Measurements from ENCODE around the gene PLXNB1. TPM values are rescaled to one million over a fixed set of nuclear protein-coding genes. Genes with fewer than 3 reads are reported as not detected.

PLXNB1 gene
- total and polyA plus RNA-seq, 7 donors: 2.3 to 6.1 (median 2.5) TPM

DNA sequence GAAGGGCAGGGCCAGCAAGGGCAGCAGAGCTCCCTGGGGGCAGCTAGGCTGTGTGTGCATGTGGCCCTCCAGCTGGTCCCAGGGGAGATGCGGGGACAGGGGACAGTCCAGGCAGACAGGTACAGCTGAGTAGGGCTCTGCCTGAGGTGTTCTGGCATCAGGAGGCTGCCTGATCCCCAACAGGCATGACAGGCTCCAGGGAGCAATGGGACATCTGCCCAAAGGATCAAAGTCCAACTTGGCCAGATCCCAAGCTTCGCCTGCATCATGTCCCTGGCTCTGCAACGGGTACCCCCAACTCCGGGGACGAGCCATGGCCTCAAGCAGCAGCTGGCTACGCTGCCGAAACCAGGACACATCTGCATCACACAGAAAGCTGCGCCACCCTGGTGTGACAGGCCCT lies 38.4 kb upstream of the PLXNB1 start:
- Histone ChIP-seq H3K9me3 (no peaks in the 10 kb centered on the region), H3K36me3 (ENCODE audit: insufficient read depth in 1 of 2, low read depth in 1 of 2) (peaks cover 0 to 20% of the 10 kb centered on the region in 2 donors), H3K4me3 (peak overlapping the region; percentile 77), H3K27ac (no peak overlapping the region), H3K4me1 (peaks cover 43% of the 10 kb centered on the region), H3K27me3 (ENCODE audit: insufficient read depth in 3 of 3, low read length in 2 of 3) (no peaks in the 10 kb centered on the region)
- WGBS, 3 donors: 49 to 61% (median 50%) methylated on average over 8 of the region's 8 CpGs
- TF ChIP-seq, protein P1, sequence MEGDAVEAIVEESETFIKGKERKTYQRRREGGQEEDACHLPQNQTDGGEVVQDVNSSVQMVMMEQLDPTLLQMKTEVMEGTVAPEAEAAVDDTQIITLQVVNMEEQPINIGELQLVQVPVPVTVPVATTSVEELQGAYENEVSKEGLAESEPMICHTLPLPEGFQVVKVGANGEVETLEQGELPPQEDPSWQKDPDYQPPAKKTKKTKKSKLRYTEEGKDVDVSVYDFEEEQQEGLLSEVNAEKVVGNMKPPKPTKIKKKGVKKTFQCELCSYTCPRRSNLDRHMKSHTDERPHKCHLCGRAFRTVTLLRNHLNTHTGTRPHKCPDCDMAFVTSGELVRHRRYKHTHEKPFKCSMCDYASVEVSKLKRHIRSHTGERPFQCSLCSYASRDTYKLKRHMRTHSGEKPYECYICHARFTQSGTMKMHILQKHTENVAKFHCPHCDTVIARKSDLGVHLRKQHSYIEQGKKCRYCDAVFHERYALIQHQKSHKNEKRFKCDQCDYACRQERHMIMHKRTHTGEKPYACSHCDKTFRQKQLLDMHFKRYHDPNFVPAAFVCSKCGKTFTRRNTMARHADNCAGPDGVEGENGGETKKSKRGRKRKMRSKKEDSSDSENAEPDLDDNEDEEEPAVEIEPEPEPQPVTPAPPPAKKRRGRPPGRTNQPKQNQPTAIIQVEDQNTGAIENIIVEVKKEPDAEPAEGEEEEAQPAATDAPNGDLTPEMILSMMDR (IDR thresholded peaks at IDR 0.05): no peak
- ATAC-seq (no peak), DNase-seq (no peak)
- intact Hi-C loops (cut with DNase I): loop anchor here (5.0 to 10.0 kb wide), 2 partner anchors 39 to 216 kb away; partner anchors contain the start of gene NCKIPSD (in 1 of the 2)

DNA sequence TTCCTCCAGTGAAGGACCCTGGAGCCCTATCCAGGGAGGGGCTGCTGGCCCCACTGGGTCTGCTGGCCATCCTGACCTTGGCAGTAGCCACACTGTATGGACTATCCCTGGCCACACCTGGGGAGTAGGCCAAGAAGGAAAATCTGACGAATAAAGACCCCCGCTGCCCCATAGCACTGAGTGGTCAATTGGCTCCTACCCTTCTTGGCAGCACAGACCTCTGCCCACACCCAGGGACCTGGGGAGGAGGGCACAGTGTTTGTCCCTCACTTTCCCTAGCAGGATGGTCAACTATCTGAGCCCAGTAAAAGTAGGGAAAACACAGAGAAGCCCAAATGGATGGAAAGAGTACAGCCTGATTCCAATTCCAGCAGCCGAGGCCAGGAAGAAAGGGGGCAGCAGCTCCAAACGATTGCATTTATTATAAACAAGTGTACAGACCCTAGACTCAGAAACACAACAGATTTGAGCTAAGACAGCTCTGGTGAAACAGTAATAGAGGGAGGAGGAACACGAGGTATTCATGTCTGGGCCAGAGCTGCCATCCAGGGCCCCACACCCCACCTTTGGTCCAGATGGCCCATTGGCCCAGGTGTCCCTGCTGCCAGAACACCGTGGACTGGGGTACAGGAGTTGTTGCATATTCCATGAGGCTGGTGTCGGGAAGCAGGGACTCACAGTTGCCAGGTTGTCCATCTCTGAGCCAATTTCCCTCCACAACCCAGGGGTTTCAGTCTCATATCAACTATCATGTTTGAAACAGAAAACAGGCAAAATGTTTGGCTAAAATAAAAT lies 37.8 kb upstream of the PLXNB1 start:
- 50 to 57% (median 52%) methylated on average over 7 of the region's 7 CpGs for WGBS, 3 donors
- intact Hi-C loops (cut with DNase I): loop anchor here (5.0 to 10.0 kb wide), 2 partner anchors 40 to 217 kb away; partner anchors contain the start of gene NCKIPSD (in 1 of the 2)

DNA sequence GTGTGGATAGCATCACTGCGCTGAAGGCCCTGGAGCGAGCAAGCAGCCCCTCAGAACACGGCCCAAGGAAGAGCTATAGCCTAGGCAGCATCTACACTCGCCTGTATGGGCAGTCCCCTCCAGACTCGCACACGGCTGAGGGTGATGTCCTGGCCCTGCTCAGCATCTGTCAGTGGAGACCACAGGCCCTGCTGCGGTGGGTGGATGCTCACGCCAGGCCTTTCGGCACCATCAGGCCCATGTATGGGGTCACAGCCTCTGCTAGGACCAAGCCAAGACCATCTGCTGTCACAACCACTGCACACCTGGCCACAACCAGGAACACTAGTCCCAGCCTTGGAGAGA lies 37.2 kb upstream of the PLXNB1 start:
- peaks cover 0 to 20% of the 10 kb centered on the region in 2 donors for H3K36me3 ChIP-seq (ENCODE audit: insufficient read depth in 1 of 2, low read depth in 1 of 2)
- peaks cover 40% of the 10 kb centered on the region for H3K4me1 ChIP-seq
- peak overlapping the region; percentile 77 for H3K4me3 ChIP-seq
- peak overlapping the region; percentile 99 for H3K27ac ChIP-seq
- intact Hi-C loops (cut with DNase I): loop anchor here (5.0 to 10.0 kb wide), 2 partner anchors 40 to 218 kb away; partner anchors contain the start of gene NCKIPSD (in 1 of the 2)
- TF ChIP-seq, protein P1 (IDR thresholded peaks at IDR 0.05): no peak
- H3K27me3 ChIP-seq (ENCODE audit: insufficient read depth in 3 of 3, low read length in 2 of 3): no peaks in the 10 kb centered on the region
- H3K9me3 ChIP-seq: no peaks in the 10 kb centered on the region
- 48 to 50% (median 50%) methylated on average over 9 of the region's 9 CpGs for WGBS, 3 donors
- no peak for DNase-seq
- no peak for ATAC-seq

More for the DNA sequence above, 37.8 kb upstream of the PLXNB1 start:
- Histone ChIP-seq H3K27ac (peak overlapping the region; percentile 99), H3K27me3 (ENCODE audit: insufficient read depth in 3 of 3, low read length in 2 of 3) (no peaks in the 10 kb centered on the region), H3K4me3 (peak overlapping the region; percentile 77), H3K36me3 (ENCODE audit: insufficient read depth in 1 of 2, low read depth in 1 of 2) (peaks cover 0 to 20% of the 10 kb centered on the region in 2 donors), H3K4me1 (peaks cover 43% of the 10 kb centered on the region), H3K9me3 (no peaks in the 10 kb centered on the region)
- DNase-seq: no peak
- TF ChIP-seq, protein P1 (IDR thresholded peaks at IDR 0.05): no peak
- ATAC-seq: no peak

DNA sequence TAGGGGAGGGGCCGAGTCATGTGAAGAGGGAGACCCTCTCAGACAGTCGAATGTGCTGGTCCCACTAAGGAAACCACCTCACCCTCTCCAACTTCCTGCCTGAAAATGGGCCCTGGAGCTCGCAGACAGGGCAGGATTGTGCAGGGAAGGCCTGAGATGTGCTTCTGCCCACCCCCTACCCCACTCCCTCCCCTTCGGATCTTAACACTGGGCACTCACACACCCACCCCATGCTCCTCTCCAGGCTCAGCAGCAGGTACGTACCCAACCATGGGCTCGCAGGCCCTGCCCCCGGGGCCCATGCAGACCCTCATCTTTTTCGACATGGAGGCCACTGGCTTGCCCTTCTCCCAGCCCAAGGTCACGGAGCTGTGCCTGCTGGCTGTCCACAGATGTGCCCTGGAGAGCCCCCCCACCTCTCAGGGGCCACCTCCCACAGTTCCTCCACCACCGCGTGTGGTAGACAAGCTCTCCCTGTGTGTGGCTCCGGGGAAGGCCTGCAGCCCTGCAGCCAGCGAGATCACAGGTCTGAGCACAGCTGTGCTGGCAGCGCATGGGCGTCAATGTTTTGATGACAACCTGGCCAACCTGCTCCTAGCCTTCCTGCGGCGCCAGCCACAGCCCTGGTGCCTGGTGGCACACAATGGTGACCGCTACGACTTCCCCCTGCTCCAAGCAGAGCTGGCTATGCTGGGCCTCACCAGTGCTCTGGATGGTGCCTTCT lies 36.7 kb upstream of the PLXNB1 start:
- ATAC-seq: peak; percentile 1 to 14 (median 4)
- peak overlapping the region; percentile 77 for H3K4me3 ChIP-seq
- peak overlapping the region; percentile 99 for H3K27ac ChIP-seq
- H3K27me3 ChIP-seq (ENCODE audit: insufficient read depth in 3 of 3, low read length in 2 of 3): no peaks in the 10 kb centered on the region
- H3K4me1 ChIP-seq: peaks cover 34% of the 10 kb centered on the region
- DNase-seq: peak in 1 of 2 donors; percentile 68
- H3K36me3 ChIP-seq (ENCODE audit: insufficient read depth in 1 of 2, low read depth in 1 of 2): peaks cover 0 to 25% of the 10 kb centered on the region in 2 donors
- intact Hi-C loops (cut with DNase I): loop anchor here (5.0 to 10.0 kb wide), 2 partner anchors 41 to 218 kb away; partner anchors contain the start of gene NCKIPSD (in 1 of the 2)
- 4 to 9% (median 7%) methylated on average over 19 of the region's 19 CpGs for WGBS, 3 donors
- H3K9me3 ChIP-seq: no peaks in the 10 kb centered on the region
- TF ChIP-seq, protein P1 (IDR thresholded peaks at IDR 0.05): no peak

All from psoas muscle (tissue), 8 donors.